Large intestine (tissue), 3 donors: Measurements from ENCODE around the gene NTRK3. TPM values are rescaled to one million over a fixed set of nuclear protein-coding genes. Genes with fewer than 3 reads are reported as not detected.

Experiments used
- DNase-seq, 2 donors: peaks; one replicate each; pipeline versions ENCODE4 v3.0.0 to v3.0.0-alpha.2; 2013
- H3K27ac ChIP-seq: one replicate; pipeline ENCODE4 v1.5.1; 2013; ENCODE audit warnings: low read length
- H3K27me3 ChIP-seq: 2 replicates; pipeline ENCODE4 v1.6.1; 2013; ENCODE audit warnings: low read length; ENCODE audit not compliant: control insufficient read depth, insufficient read depth
- H3K36me3 ChIP-seq: 2 replicates; pipeline ENCODE4 v1.6.1; 2013; ENCODE audit warnings: low read length; ENCODE audit not compliant: control insufficient read depth, insufficient read depth
- H3K4me1 ChIP-seq: one replicate; pipeline ENCODE4 v1.6.1; 2013; ENCODE audit warnings: low read length; ENCODE audit not compliant: control insufficient read depth, insufficient read depth
- H3K4me3 ChIP-seq: one replicate; pipeline ENCODE4 v1.5.1; 2013; ENCODE audit warnings: low read length
- H3K9me3 ChIP-seq: one replicate; pipeline ENCODE4 v1.6.1; 2013; ENCODE audit warnings: mild to moderate bottlenecking, low read depth, low read length, moderate library complexity; ENCODE audit not compliant: control insufficient read depth
- WGBS: methylation state at CpG from one replicate; pipeline ENCODE4 v1.1.5; 2013; ENCODE audit warnings: low lambda C conversion rate; ENCODE audit not compliant: insufficient coverage; 5-methylcytosine and 5-hydroxymethylcytosine counted together
- polyA plus RNA-seq: library from polyadenylated mRNA; unstranded; fragments of 120-200 nt; gene quantifications from one replicate; pipeline ENCODE4 v1.2.1, GENCODE V29; 2013

The NTRK3 gene
- polyA plus RNA-seq, 1 donor, result 3.1 TPM

DNA sequence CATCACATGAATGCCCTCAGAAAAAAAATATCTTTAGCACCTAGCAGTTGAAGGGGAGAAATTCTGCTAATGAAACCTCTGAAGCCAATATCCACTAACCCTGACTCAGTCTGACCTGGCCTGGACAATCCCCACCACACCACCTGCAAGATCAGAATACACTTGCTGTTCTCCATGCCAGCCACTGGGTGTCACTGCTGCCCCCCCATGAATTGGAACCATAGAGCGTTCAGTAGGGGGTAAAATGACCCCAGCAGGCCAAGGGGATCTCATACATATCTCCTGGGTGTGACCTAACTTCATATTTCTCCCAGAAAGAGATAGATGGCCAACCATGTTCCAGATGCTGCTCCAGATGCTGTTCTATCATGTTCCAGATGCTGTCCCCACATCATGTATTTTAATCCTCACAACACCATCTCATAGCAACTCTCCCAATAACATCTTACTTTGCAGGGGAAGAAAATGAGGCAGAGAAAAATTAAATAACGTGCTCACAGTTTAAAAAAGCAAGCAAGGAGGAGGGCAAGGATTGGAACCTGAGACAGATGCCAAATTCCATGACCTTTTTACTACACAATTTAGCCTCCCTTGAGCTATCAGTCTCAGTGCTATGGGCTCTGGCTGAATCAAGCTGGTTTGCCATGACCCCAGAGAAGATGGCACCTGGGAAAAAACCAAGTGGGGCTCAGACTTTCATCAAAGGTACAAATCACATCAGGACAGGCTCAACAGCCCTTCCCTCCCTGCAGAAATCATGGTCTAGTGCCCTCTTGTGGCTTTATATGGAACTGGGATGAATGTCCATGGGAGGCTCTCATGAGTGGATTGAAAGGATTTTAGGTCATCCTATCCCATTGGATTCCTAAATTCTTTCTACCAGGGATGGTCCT is 12.4 kb downstream of the NTRK3 start:
- Histone ChIP-seq H3K27me3 (peaks cover 22% of the 10 kb centered on the region), H3K36me3 (no peaks in the 10 kb centered on the region), H3K4me3 (no peak overlapping the region), H3K9me3 (no peaks in the 10 kb centered on the region), H3K4me1 (no peaks in the 10 kb centered on the region), H3K27ac (no peak overlapping the region)
- no CpG with 5 or more reads among the region's 2 CpGs for WGBS
- no peak for DNase-seq

- H3K4me3 ChIP-seq, result no peak overlapping the region
- no CpG with 5 or more reads among the region's 11 CpGs for WGBS
- no peak for DNase-seq
- H3K36me3 ChIP-seq, result no peaks in the 10 kb centered on the region
- peaks cover 20% of the 10 kb centered on the region for H3K27me3 ChIP-seq
- H3K4me1 ChIP-seq, result no peaks in the 10 kb centered on the region
- H3K27ac ChIP-seq, result no peak overlapping the region
- no peaks in the 10 kb centered on the region for H3K9me3 ChIP-seq
These were observed 13.7 kb downstream of the NTRK3 start for GRCh38 chr15:88242586-88243555.

- no peaks in the 10 kb centered on the region for H3K9me3 ChIP-seq
- peaks cover 9% of the 10 kb centered on the region for H3K27me3 ChIP-seq
- no CpG with 5 or more reads among the region's 9 CpGs for WGBS
- H3K36me3 ChIP-seq, result no peaks in the 10 kb centered on the region
- H3K4me3 ChIP-seq, result no peak overlapping the region
- no peak overlapping the region for H3K27ac ChIP-seq
- no peaks in the 10 kb centered on the region for H3K4me1 ChIP-seq
- no peak for DNase-seq
These were observed 15.1 kb downstream of the NTRK3 start for GRCh38 chr15:88241461-88241860.

GRCh38 chr15:88241060-88241459 is 15.5 kb downstream of the NTRK3 start:
- no CpG with 5 or more reads among the region's 5 CpGs for WGBS
- Histone ChIP-seq H3K4me3 (no peak overlapping the region), H3K36me3 (no peaks in the 10 kb centered on the region), H3K4me1 (no peaks in the 10 kb centered on the region), H3K27me3 (peaks cover 5% of the 10 kb centered on the region), H3K9me3 (no peaks in the 10 kb centered on the region), H3K27ac (no peak overlapping the region)
- no peak for DNase-seq

DNA sequence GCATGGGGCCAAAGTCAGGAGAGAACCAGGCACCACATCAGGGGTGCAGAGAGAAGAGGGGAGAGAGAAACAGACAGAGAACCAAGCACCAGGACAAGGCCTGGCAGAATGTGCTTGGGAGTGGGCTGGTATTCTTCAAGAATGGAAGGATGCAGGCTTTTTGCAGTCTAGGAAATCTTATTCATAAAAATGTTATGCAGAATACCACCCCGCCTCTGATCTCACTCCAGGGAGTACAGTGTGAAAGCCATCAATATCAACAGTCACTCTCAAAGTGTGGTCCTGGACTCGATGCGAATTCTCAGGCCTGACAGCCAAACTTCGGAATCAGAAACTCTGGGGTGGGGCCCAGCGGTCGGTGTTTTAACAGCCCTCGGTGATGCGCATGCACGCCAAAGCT is 16.9 kb downstream of the NTRK3 start:
- no peak overlapping the region for H3K27ac ChIP-seq
- no peaks in the 10 kb centered on the region for H3K4me1 ChIP-seq
- no peak for DNase-seq
- no CpG with 5 or more reads among the region's 9 CpGs for WGBS
- no peaks in the 10 kb centered on the region for H3K9me3 ChIP-seq
- no peaks in the 10 kb centered on the region for H3K27me3 ChIP-seq
- no peak overlapping the region for H3K4me3 ChIP-seq
- no peaks in the 10 kb centered on the region for H3K36me3 ChIP-seq

DNA sequence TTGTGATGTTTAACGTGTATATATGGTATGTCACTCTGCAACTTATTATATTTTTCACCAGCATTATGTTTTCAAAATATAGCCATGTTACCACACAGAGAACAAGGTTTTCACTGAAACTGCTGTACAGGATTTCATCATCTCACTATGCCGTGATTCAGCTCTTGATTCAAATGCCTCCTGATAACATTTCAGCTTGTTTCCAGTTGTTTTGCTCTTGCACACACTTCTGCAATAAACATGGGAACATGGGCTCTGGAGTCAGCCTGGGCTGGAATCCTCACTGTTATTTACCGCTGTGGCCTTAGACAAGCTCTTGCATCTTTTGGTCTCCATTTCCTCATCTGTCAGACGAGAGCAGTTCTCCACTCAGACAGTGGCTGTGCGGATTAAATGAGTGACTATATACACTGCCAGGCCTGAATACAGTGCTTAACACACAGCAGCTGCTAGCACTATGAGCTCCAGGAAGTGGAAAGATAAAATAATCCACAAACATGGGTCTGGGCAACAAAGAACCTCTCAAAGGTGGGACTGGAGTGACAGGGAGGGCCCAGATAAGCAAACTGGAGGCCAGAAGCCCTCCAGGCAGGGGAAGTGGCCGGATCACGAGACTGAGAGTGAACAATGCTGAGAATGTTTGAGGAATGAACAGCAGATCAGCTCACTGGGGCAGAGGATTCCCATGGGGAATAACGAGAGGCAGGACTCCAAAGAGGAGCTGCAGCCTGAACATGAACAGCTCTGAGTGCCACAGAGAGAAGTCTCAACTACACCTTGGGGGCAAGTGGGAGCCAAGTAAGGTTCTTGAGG is 17.7 kb downstream of the NTRK3 start:
- no peaks in the 10 kb centered on the region for H3K36me3 ChIP-seq
- H3K4me1 ChIP-seq, result no peaks in the 10 kb centered on the region
- no peaks in the 10 kb centered on the region for H3K27me3 ChIP-seq
- DNase-seq, result no peak
- 70% methylated on average over 2 of the region's 8 CpGs for WGBS
- H3K4me3 ChIP-seq, result no peak overlapping the region
- no peaks in the 10 kb centered on the region for H3K9me3 ChIP-seq
- H3K27ac ChIP-seq, result no peak overlapping the region

- Histone ChIP-seq H3K27ac (no peak overlapping the region), H3K36me3 (no peaks in the 10 kb centered on the region), H3K4me3 (no peak overlapping the region), H3K27me3 (no peaks in the 10 kb centered on the region), H3K9me3 (no peaks in the 10 kb centered on the region), H3K4me1 (no peaks in the 10 kb centered on the region)
- WGBS, result 80% methylated on average over 1 of the region's 8 CpGs
- no peak for DNase-seq
These were observed 21.8 kb downstream of the NTRK3 start for GRCh38 chr15:88234711-88235110.

DNA sequence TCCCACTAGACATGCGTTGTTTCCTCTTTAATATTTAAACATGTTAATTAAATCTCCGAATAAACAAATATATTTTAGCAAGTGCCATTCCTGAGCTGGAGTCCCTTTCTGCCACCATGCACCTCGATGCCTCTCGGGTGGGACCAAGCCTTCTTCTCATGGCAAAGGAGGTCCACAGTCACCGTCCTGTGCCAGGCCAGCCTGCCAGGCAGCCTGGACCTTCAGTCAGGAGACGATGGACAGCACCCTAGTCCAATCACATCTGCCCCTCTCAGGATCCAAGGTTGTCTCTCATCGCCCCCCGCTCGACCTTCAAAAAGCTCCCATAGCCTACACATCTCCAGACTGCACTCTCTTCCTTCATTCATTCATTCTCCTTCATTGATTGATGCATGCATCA is 22.6 kb downstream of the NTRK3 start:
- 33% methylated on average over 1 of the region's 9 CpGs for WGBS
- H3K4me1 ChIP-seq, result no peaks in the 10 kb centered on the region
- no peak for DNase-seq
- H3K36me3 ChIP-seq, result no peaks in the 10 kb centered on the region
- H3K9me3 ChIP-seq, result no peaks in the 10 kb centered on the region
- H3K27me3 ChIP-seq, result no peaks in the 10 kb centered on the region
- no peak overlapping the region for H3K27ac ChIP-seq
- H3K4me3 ChIP-seq, result no peak overlapping the region

- Histone ChIP-seq H3K36me3 (no peaks in the 10 kb centered on the region), H3K9me3 (no peaks in the 10 kb centered on the region), H3K4me3 (no peak overlapping the region), H3K27me3 (no peaks in the 10 kb centered on the region), H3K4me1 (no peaks in the 10 kb centered on the region), H3K27ac (no peak overlapping the region)
- DNase-seq, result no peak
- no CpG with 5 or more reads among the region's 4 CpGs for WGBS
These were observed 23.8 kb downstream of the NTRK3 start for GRCh38 chr15:88232771-88233201.
